HCT116 (cell line): ENCODE data around the gene NSUN7. TPM values are rescaled to one million over a fixed set of nuclear protein-coding genes. Genes with fewer than 3 reads are reported as not detected.

Experiments used
- ATAC-seq: fragments of 200-7000 bp; cut with Tn5 transposase; 2 replicates; pipeline ENCODE4 v1.9.1; 2020; ENCODE audit warnings: mild to moderate bottlenecking, moderate library complexity
- BruUV-seq: library from RNA; stranded (reverse); fragments of 400-500 nt; replicated peaks from 2 replicates; lab custom pipeline; 2021; lab: Mats Ljungman, UMichigan
- CTCF ChIA-PET: fragments of 300-600 bp; sonication (Branson Sonifier 250); formaldehyde crosslinking; loops from one replicate; lab custom pipeline; 2021; ENCODE audit warnings: antibody characterized with exemption; lab: Charles Lee
- POLR2A ChIA-PET: fragments of 300-600, 350-600 bp; sonication (Branson Sonifier 250); formaldehyde crosslinking; loops from one replicate; lab custom pipeline; 2021; ENCODE audit warnings: antibody characterized with exemption; lab: Charles Lee
- RAD21 ChIA-PET, 2 experiments: fragments of 300-600 bp; sonication (Branson Sonifier 250); formaldehyde crosslinking; loops; one replicate each; lab custom pipeline; 2023; ENCODE audit warnings: low total read pairs in 2 of 2; ENCODE audit not compliant: uncharacterized antibody in 2 of 2, unreplicated experiment in 2 of 2, low non-redundant PET in 1 of 2; lab: Charles Lee
- DNase-seq: peaks from one replicate; pipeline ENCODE4 v3.0.0-alpha.2; 2010; ENCODE audit warnings: low read depth, low spot score
- H2AFZ ChIP-seq: fragments of 200-600 bp; shearing (Covaris generic), sonication (generic); 2 replicates; pipeline ENCODE4 v1.6.1; 2017; ENCODE audit warnings: low read depth, mixed run types, mixed read lengths, antibody characterized with exemption, low read length; ENCODE audit not compliant: poor library complexity, severe bottlenecking
- H3K27ac ChIP-seq: 2 replicates; pipeline ENCODE4 v1.5.1; 2012; ENCODE audit warnings: low read depth, low read length
- H3K27me3 ChIP-seq: fragments of 200-600 bp; sonication (generic); 2 replicates; pipeline ENCODE4 v1.6.1; 2016; ENCODE audit warnings: mixed run types, low read length, mixed read lengths; ENCODE audit not compliant: insufficient read depth
- H3K36me3 ChIP-seq, 2 experiments: fragments of 200-500 bp in 1 of 2; fragments of 200-600 bp in 1 of 2; sonication (Bioruptor generic) in 1 of 2; sonication (generic) in 1 of 2; 2 replicates each; pipeline versions ENCODE4 v1.5.1 to v1.6.1; 2014 to 2016; ENCODE audit warnings: low read length in 2 of 2, inconsistent platforms in 1 of 2, mixed read lengths in 1 of 2, mixed run types in 1 of 2; ENCODE audit not compliant: insufficient read depth in 2 of 2, control insufficient read depth in 1 of 2
- H3K4me1 ChIP-seq, 2 experiments: fragments of 200-600 bp in 1 of 2; sonication (generic) in 1 of 2; 2 replicates each; pipeline versions ENCODE4 v1.5.1 to v1.6.1; 2012 to 2017; ENCODE audit warnings: low read length in 2 of 2, inconsistent platforms in 1 of 2, mild to moderate bottlenecking in 1 of 2, mixed read lengths in 1 of 2, mixed run types in 1 of 2, moderate library complexity in 1 of 2; ENCODE audit not compliant: insufficient read depth in 2 of 2, control insufficient read depth in 1 of 2
- H3K4me2 ChIP-seq: fragments of 200-600 bp; sonication (generic); 2 replicates; pipeline ENCODE4 v1.6.1; 2017; ENCODE audit warnings: mixed run types, low read length, mixed read lengths
- H3K4me3 ChIP-seq, 2 experiments: fragments of 200-600 bp in 1 of 2; sonication (generic) in 1 of 2; replicated peaks in 1 of 2; 2 replicates each; pipeline ENCODE4 v1.5.1; 2011 to 2016; ENCODE audit warnings: low read length in 2 of 2, control low read depth in 1 of 2, low read depth in 1 of 2, mild to moderate bottlenecking in 1 of 2, mixed read lengths in 1 of 2, mixed run types in 1 of 2
- H3K79me2 ChIP-seq: fragments of 200-600 bp; sonication (generic); 2 replicates; pipeline ENCODE4 v1.6.1; 2017; ENCODE audit warnings: mild to moderate bottlenecking, mixed run types, low read length, moderate library complexity, mixed read lengths; ENCODE audit not compliant: insufficient read depth
- H3K9ac ChIP-seq: fragments of 200-600 bp; sonication (generic); 2 replicates; pipeline ENCODE4 v1.6.1; 2016; ENCODE audit warnings: low read length, mixed read lengths
- H3K9me2 ChIP-seq: fragments of 200-600 bp; sonication (generic), shearing (Covaris generic); 2 replicates; pipeline ENCODE4 v1.6.1; 2017; ENCODE audit warnings: mixed run types, mild to moderate bottlenecking, moderate library complexity; ENCODE audit not compliant: insufficient read depth
- H3K9me3 ChIP-seq, 2 experiments: fragments of 200-500 bp in 1 of 2; fragments of 200-600 bp in 1 of 2; sonication (Bioruptor generic) in 1 of 2; sonication (generic) in 1 of 2; 2 replicates each; pipeline ENCODE4 v1.6.1; 2014 to 2017; ENCODE audit warnings: low read length in 2 of 2, mixed read lengths in 2 of 2, inconsistent platforms in 1 of 2, low read depth in 1 of 2, mild to moderate bottlenecking in 1 of 2, mixed run types in 1 of 2, moderate library complexity in 1 of 2; ENCODE audit not compliant: control insufficient read depth in 1 of 2, insufficient read depth in 1 of 2
- H4K20me1 ChIP-seq: fragments of 200-600 bp; sonication (generic), shearing (Covaris generic); 2 replicates; pipeline ENCODE4 v1.6.1; 2017; ENCODE audit warnings: mixed run types, mild to moderate bottlenecking, moderate library complexity; ENCODE audit not compliant: insufficient read depth
- CTCF ChIP-seq, 3 experiments: fragments of 200-600 bp in 1 of 3; sonication (generic) in 1 of 3; IDR thresholded peaks in 2 of 3; conservative IDR thresholded peaks in 1 of 3; 2 replicates each; pipeline ENCODE4 v1.5.1; 2012 to 2017; ENCODE audit warnings: low read depth in 2 of 3, low read length in 2 of 3, antibody characterized with exemption in 1 of 3, borderline replicate concordance in 1 of 3, control low read depth in 1 of 3, mild to moderate bottlenecking in 1 of 3, mixed read lengths in 1 of 3, mixed run types in 1 of 3, moderate library complexity in 1 of 3; ENCODE audit not compliant: insufficient read depth in 1 of 3
- EZH2 ChIP-seq: fragments of 200-600 bp; sonication (generic); IDR thresholded peaks from 2 replicates; pipeline ENCODE4 v1.6.1; 2017; ENCODE audit warnings: antibody characterized with exemption, mixed run types
- EZH2phosphoT487 ChIP-seq: fragments of 200-600 bp; IDR thresholded peaks from 2 replicates; pipeline ENCODE4 v1.6.1; 2018; ENCODE audit warnings: antibody characterized with exemption, borderline replicate concordance
- FOSL1 ChIP-seq: IDR thresholded peaks from 2 replicates; pipeline ENCODE4 v1.6.1; 2012; ENCODE audit warnings: low read depth
- MAX ChIP-seq: IDR thresholded peaks from 2 replicates; pipeline ENCODE4 v1.6.1; 2012
- POLR2A ChIP-seq: IDR thresholded peaks from 2 replicates; pipeline ENCODE4 v1.7.0; 2011; ENCODE audit warnings: borderline replicate concordance; ENCODE audit not compliant: insufficient read depth, insufficient read length; ENCODE audit errors: extremely low read depth
- SIN3A ChIP-seq: IDR thresholded peaks from 2 replicates; pipeline ENCODE4 v1.6.1; 2012; ENCODE audit warnings: low read depth
- SP1 ChIP-seq: IDR thresholded peaks from 2 replicates; pipeline ENCODE4 v1.6.1; 2012; ENCODE audit warnings: low read depth
- TCF7L2 ChIP-seq: IDR thresholded peaks from 2 replicates; pipeline ENCODE4 v1.7.0; 2011; ENCODE audit warnings: borderline replicate concordance, inconsistent platforms; ENCODE audit not compliant: insufficient read depth, insufficient read length; ENCODE audit errors: extremely low read depth
- YY1 ChIP-seq: IDR thresholded peaks from 2 replicates; pipeline ENCODE4 v1.6.1; 2011; ENCODE audit warnings: low read length, low read depth, moderate library complexity, mild to moderate bottlenecking; ENCODE audit not compliant: insufficient replicate concordance; ENCODE audit errors: extremely low read depth
- ZFX ChIP-seq: fragments of 450-650 bp; IDR thresholded peaks from 2 replicates; pipeline ENCODE4 v1.6.1; 2017
- ZNF274 ChIP-seq: fragments of 200-500 bp; sonication (Bioruptor generic); IDR thresholded peaks from 2 replicates; pipeline ENCODE4 v1.6.1; 2014; ENCODE audit warnings: mild to moderate bottlenecking, low read depth, low read length, inconsistent platforms
- intact Hi-C: fragments of 100-400 bp; cut with micrococcal nuclease; formaldehyde crosslinking; loops from 2 replicates; pipeline ENCODE4 v1.10.0; 2022
- total RNA-seq: library from RNA; stranded (reverse); gene quantifications from one replicate; pipeline ENCODE4 v1.2.1, GENCODE V29; 2021; ENCODE audit not compliant: unreplicated experiment

Gene NSUN7
- total RNA-seq, 1 experiment from 2014 or later = 0.07 TPM

- intact Hi-C loops = no loop called here
- ChIA-PET CTCF (no interaction called here), RAD21 (no interaction called here), POLR2A (no interaction called here)
- no TSS peak for BruUV-seq
- Histone ChIP-seq H3K4me1 (no peaks in the 10 kb centered on the region), H3K27me3 (no peaks in the 10 kb centered on the region), H3K9ac (no peak overlapping the region), H3K9me2 (no peaks in the 10 kb centered on the region), H3K9me3 (no peaks in the 10 kb centered on the region), H2AFZ (no peak overlapping the region), H3K36me3 (no peaks in the 10 kb centered on the region), H3K27ac (no peak overlapping the region), H3K4me2 (no peak overlapping the region), H4K20me1 (no peaks in the 10 kb centered on the region), H3K79me2 (no peaks in the 10 kb centered on the region), H3K4me3 (no peak overlapping the region)
- DNase-seq = no peak
- ATAC-seq = no peak
- TF ChIP-seq POLR2A = no peak
- no peak for TF ChIP-seq ZFX
- no peak for TF ChIP-seq SP1
- TF ChIP-seq TCF7L2 = no peak
- TF ChIP-seq FOSL1 = no peak
- TF ChIP-seq SIN3A = no peak
- no peak for TF ChIP-seq EZH2
- no peak for TF ChIP-seq ZNF274
- TF ChIP-seq MAX = no peak
- no peak for TF ChIP-seq EZH2phosphoT487
- no peak for TF ChIP-seq CTCF (IDR thresholded peaks at IDR 0.05 in 2 of 3, conservative IDR thresholded peaks at IDR 0.05 in 1 of 3; ENCODE audit: borderline replicate concordance in 1 of 3, insufficient read depth in 1 of 3, low read depth in 2 of 3, low read length in 2 of 3)
- TF ChIP-seq YY1 = no peak
Measured at GRCh38 chr4:40789771-40790170, 40.0 kb downstream of the NSUN7 start.
